HepG2 (cell line): ENCODE measurements around the gene SNRNP200. TPM values are rescaled to one million over a fixed set of nuclear protein-coding genes. Genes with fewer than 3 reads are reported as not detected.

Experiments used
- ATM ChIP-seq: fragments of 450-650 bp; IDR thresholded peaks from 2 replicates; pipeline ENCODE4 v1.7.1; 2017; ENCODE audit warnings: mild to moderate bottlenecking, borderline replicate concordance
- HNRNPK ChIP-seq: fragments of 200-400 bp; formaldehyde crosslinking; IDR thresholded peaks from 2 replicates; pipeline ENCODE4 v1.6.1; 2018; ENCODE audit warnings: low read length, low read depth, moderate library complexity, mild to moderate bottlenecking; ENCODE audit not compliant: poor library complexity, severe bottlenecking
- NBN ChIP-seq: fragments of 450-650 bp; conservative IDR thresholded peaks from 2 replicates; pipeline ENCODE4 v1.6.1; 2017
- NR2F2 ChIP-seq: IDR thresholded peaks from 2 replicates; pipeline ENCODE4 v1.6.1; 2012; ENCODE audit warnings: low read depth, inconsistent platforms, borderline replicate concordance
- SAP130 ChIP-seq: IDR thresholded peaks from 2 replicates; pipeline ENCODE4 v1.6.1; 2016; ENCODE audit warnings: low read depth
- TOE1 ChIP-seq: sonication (generic); formaldehyde crosslinking; IDR thresholded peaks from 2 replicates; pipeline ENCODE4 v1.4.0; 2020; ENCODE audit warnings: mild to moderate bottlenecking, missing genetic modification reagents
- U2AF2 ChIP-seq: fragments of 200-400 bp; formaldehyde crosslinking; IDR thresholded peaks from 2 replicates; pipeline ENCODE4 v1.6.1; 2017; ENCODE audit warnings: low read depth, mild to moderate bottlenecking, low read length
- ZFP1 ChIP-seq: IDR thresholded peaks from 2 replicates; pipeline ENCODE4 v1.6.1; 2016
- ZFP36 ChIP-seq: fragments of 150-350 bp; IDR thresholded peaks from 2 replicates; pipeline ENCODE4 v1.6.1; 2018; ENCODE audit warnings: borderline replicate concordance, low read length, low read depth; ENCODE audit not compliant: partially characterized antibody
- ZFY ChIP-seq: sonication (generic); formaldehyde crosslinking; IDR thresholded peaks from 2 replicates; pipeline ENCODE4 v1.4.0; 2020; ENCODE audit warnings: missing genetic modification reagents
- ZNF12 ChIP-seq: sonication (generic); formaldehyde crosslinking; IDR thresholded peaks from 2 replicates; pipeline ENCODE4 v1.5.0; 2020; ENCODE audit warnings: missing genetic modification reagents
- ZNF205 ChIP-seq: IDR thresholded peaks from 2 replicates; pipeline ENCODE4 v1.6.1; 2018; ENCODE audit warnings: missing biosample characterization, missing genetic modification reagents
- ZNF34 ChIP-seq: sonication (generic); formaldehyde crosslinking; IDR thresholded peaks from 2 replicates; pipeline ENCODE4 v1.4.0; 2020; ENCODE audit warnings: mild to moderate bottlenecking, missing genetic modification reagents, borderline replicate concordance
- ZNF383 ChIP-seq: sonication (generic); formaldehyde crosslinking; IDR thresholded peaks from 2 replicates; pipeline ENCODE4 v1.4.0; 2020; ENCODE audit warnings: missing genetic modification reagents, mild to moderate bottlenecking, borderline replicate concordance
- ZNF552 ChIP-seq: sonication (generic); formaldehyde crosslinking; IDR thresholded peaks from 2 replicates; pipeline ENCODE4 v1.9.0; 2022; ENCODE audit warnings: missing genetic modification reagents, mild to moderate bottlenecking, borderline replicate concordance
- ZNF75D ChIP-seq: sonication (generic); formaldehyde crosslinking; IDR thresholded peaks from 2 replicates; pipeline ENCODE4 v1.8.1; 2023; ENCODE audit warnings: missing genetic modification reagents, mild to moderate bottlenecking, borderline replicate concordance
- polyA plus RNA-seq, 8 experiments: library from polyadenylated mRNA; depleted of rRNA in 3 of 8; stranded (reverse) in 7 of 8; unstranded in 1 of 8; fragments of >200 nt; fragmentation: Illumina TruSeq in 4 of 8; extraction: Trizol in 4 of 8; gene quantifications; 2 replicates each; pipeline versions ENCODE4 v1.2.1 to v1.2.3, GENCODE V29; 2011 to 2016; ENCODE audit warnings: low read depth in 4 of 8, missing spikeins in 1 of 8, mixed read lengths in 1 of 8; ENCODE audit not compliant: insufficient read depth in 1 of 8
- total RNA-seq, 5 experiments: library from RNA; depleted of rRNA; stranded (reverse); fragments of >200 nt; fragmentation: Illumina TruSeq; extraction: Trizol; gene quantifications; 2 replicates each; pipeline ENCODE4 v1.2.3, GENCODE V29; 2016; ENCODE audit warnings: low read depth in 1 of 5
- TF ChIP-seq, protein P1 (sequence below), 2 experiments: sonication (generic) in 1 of 2; formaldehyde crosslinking in 1 of 2; IDR thresholded peaks; 2 replicates each; pipeline versions ENCODE4 v1.4.0 to v1.6.1; 2018 to 2020; ENCODE audit warnings: missing genetic modification reagents in 2 of 2, borderline replicate concordance in 1 of 2, low read depth in 1 of 2, mild to moderate bottlenecking in 1 of 2, missing biosample characterization in 1 of 2
- TF ChIP-seq, protein P2 (sequence below): sonication (generic); formaldehyde crosslinking; IDR thresholded peaks from 2 replicates; pipeline ENCODE4 v1.4.0; 2020; ENCODE audit warnings: missing genetic modification reagents
- TF ChIP-seq, protein P3 (sequence below): sonication (generic); formaldehyde crosslinking; IDR thresholded peaks from 2 replicates; pipeline ENCODE4 v1.5.0; 2020; ENCODE audit warnings: mild to moderate bottlenecking, missing genetic modification reagents
- TF ChIP-seq, protein P4 (sequence below): sonication (generic); formaldehyde crosslinking; IDR thresholded peaks from 2 replicates; pipeline ENCODE4 v1.4.0; 2020; ENCODE audit warnings: mild to moderate bottlenecking, missing genetic modification reagents
- TF ChIP-seq, protein P5 (sequence below): sonication (generic); formaldehyde crosslinking; IDR thresholded peaks from 2 replicates; pipeline ENCODE4 v1.8.1; 2023; ENCODE audit warnings: mild to moderate bottlenecking, missing genetic modification reagents, borderline replicate concordance

Gene SNRNP200
- total and polyA plus RNA-seq, 2 of the 13 experiments (the other 11 are each of a cell fraction or from before 2014, with no cell fraction given), result 99.0 to 232 TPM

DNA sequence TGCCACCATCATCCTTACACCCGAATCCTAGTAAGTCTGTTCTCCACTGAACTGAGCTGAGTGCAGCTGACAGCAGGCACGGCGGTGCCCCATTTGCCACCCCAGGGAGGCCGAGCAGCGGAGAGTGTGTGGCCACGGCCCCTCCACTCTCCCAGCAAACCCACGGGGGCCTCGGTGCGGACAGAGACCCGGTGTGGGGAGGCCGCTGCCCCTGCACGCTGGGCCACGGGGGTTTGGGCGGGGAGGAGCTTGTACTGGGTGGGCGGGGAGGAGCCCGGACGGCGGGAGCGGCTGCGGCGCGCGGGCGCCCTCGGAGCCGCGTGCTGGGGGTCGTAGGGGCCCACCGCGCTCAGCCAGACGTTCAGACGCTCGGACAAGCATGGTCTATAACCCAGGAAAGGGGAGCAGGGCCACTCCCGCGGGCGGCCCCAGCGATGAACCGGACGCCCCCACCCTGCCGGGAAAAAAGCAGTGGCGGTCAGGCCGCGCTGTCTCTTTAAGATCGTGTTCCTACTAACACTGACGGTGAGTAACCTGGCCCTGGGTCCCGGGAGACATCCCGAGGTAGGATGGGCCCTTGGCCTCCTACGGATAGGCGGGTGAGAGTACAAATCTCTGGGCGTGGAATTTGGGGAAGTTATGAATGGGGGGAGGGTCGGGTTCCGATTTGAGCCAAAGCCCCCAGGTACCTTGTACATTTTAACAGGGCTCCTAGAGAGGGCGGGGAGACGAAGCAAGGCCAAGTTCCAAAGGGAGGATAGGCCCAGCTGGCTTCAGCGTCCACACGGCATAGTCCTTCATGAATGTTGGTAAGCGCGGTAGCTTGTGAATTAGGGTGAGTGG is 19.9 kb upstream of the SNRNP200 start, which contains the start of gene ITPRIPL1 (continued):
- TF ChIP-seq U2AF2 (no peak), ZFP36 (no peak), HNRNPK (peak; percentile 80), ZFP1 (CRISPR knock-in tag) (0 out of 2 replicates have a peak, but pooled peaks have one; percentile 29), NR2F2 (no peak), ZNF383 (CRISPR knock-in tag) (0 out of 2 replicates have a peak, but pooled peaks have one; percentile 24), ZNF12 (CRISPR knock-in tag) (no peak), NBN (no peak), SAP130 (CRISPR knock-in tag) (peak; percentile 53; the same call in 1 of the 2 replicates), ZNF552 (CRISPR knock-in tag) (no peak), ZNF34 (CRISPR knock-in tag) (no peak), ZNF205 (CRISPR knock-in tag) (0 out of 2 replicates have a peak, but pooled peaks have one; percentile 47), ZFY (CRISPR knock-in tag) (peak; percentile 83), TOE1 (CRISPR knock-in tag) (no peak), ZNF75D (CRISPR knock-in tag) (peak; percentile 84; the same call in 1 of the 2 replicates), ATM (no peak)
- TF ChIP-seq, protein P1, sequence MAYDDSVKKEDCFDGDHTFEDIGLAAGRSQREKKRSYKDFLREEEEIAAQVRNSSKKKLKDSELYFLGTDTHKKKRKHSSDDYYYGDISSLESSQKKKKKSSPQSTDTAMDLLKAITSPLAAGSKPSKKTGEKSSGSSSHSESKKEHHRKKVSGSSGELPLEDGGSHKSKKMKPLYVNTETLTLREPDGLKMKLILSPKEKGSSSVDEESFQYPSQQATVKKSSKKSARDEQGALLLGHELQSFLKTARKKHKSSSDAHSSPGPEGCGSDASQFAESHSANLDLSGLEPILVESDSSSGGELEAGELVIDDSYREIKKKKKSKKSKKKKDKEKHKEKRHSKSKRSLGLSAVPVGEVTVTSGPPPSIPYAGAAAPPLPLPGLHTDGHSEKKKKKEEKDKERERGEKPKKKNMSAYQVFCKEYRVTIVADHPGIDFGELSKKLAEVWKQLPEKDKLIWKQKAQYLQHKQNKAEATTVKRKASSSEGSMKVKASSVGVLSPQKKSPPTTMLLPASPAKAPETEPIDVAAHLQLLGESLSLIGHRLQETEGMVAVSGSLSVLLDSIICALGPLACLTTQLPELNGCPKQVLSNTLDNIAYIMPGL (CRISPR knock-in tag; IDR thresholded peaks at IDR 0.05; ENCODE audit: borderline replicate concordance in 1 of 2, low read depth in 1 of 2), result peak in 1 of 2 experiments; percentile 55; a peak in 1 of 4 replicates
- TF ChIP-seq, protein P2, sequence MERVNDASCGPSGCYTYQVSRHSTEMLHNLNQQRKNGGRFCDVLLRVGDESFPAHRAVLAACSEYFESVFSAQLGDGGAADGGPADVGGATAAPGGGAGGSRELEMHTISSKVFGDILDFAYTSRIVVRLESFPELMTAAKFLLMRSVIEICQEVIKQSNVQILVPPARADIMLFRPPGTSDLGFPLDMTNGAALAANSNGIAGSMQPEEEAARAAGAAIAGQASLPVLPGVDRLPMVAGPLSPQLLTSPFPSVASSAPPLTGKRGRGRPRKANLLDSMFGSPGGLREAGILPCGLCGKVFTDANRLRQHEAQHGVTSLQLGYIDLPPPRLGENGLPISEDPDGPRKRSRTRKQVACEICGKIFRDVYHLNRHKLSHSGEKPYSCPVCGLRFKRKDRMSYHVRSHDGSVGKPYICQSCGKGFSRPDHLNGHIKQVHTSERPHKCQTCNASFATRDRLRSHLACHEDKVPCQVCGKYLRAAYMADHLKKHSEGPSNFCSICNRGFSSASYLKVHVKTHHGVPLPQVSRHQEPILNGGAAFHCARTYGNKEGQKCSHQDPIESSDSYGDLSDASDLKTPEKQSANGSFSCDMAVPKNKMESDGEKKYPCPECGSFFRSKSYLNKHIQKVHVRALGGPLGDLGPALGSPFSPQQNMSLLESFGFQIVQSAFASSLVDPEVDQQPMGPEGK, result peak; percentile 63
- TF ChIP-seq, protein P3, sequence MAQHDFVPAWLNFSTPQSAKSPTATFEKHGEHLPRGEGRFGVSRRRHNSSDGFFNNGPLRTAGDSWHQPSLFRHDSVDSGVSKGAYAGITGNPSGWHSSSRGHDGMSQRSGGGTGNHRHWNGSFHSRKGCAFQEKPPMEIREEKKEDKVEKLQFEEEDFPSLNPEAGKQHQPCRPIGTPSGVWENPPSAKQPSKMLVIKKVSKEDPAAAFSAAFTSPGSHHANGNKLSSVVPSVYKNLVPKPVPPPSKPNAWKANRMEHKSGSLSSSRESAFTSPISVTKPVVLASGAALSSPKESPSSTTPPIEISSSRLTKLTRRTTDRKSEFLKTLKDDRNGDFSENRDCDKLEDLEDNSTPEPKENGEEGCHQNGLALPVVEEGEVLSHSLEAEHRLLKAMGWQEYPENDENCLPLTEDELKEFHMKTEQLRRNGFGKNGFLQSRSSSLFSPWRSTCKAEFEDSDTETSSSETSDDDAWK (CRISPR knock-in tag), result no peak
- TF ChIP-seq, protein P4, sequence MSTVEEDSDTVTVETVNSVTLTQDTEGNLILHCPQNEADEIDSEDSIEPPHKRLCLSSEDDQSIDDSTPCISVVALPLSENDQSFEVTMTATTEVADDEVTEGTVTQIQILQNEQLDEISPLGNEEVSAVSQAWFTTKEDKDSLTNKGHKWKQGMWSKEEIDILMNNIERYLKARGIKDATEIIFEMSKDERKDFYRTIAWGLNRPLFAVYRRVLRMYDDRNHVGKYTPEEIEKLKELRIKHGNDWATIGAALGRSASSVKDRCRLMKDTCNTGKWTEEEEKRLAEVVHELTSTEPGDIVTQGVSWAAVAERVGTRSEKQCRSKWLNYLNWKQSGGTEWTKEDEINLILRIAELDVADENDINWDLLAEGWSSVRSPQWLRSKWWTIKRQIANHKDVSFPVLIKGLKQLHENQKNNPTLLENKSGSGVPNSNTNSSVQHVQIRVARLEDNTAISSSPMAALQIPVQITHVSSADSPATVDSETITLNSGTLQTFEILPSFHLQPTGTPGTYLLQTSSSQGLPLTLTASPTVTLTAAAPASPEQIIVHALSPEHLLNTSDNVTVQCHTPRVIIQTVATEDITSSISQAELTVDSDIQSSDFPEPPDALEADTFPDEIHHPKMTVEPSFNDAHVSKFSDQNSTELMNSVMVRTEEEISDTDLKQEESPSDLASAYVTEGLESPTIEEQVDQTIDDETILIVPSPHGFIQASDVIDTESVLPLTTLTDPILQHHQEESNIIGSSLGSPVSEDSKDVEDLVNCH (CRISPR knock-in tag), result no peak
- TF ChIP-seq, protein P5, sequence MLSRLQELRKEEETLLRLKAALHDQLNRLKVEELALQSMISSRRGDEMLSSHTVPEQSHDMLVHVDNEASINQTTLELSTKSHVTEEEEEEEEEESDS (CRISPR knock-in tag), result 0 out of 2 replicates have a peak, but pooled peaks have one; percentile 73
